HG02938 (cell line): ENCODE data around the gene NCAPD3.

Experiments
- ATAC-seq: cut with Tn5 transposase; IDR thresholded peaks from one replicate; pipeline ENCODE4 v1.9.1; 2021; ENCODE audit warnings: mild to moderate bottlenecking, moderate library complexity; ENCODE audit not compliant: unreplicated experiment

The NCAPD3 gene

GRCh38 chr11:134254433-134255183, 30.8 kb upstream of the NCAPD3 start:
- no peak for ATAC-seq

DNA sequence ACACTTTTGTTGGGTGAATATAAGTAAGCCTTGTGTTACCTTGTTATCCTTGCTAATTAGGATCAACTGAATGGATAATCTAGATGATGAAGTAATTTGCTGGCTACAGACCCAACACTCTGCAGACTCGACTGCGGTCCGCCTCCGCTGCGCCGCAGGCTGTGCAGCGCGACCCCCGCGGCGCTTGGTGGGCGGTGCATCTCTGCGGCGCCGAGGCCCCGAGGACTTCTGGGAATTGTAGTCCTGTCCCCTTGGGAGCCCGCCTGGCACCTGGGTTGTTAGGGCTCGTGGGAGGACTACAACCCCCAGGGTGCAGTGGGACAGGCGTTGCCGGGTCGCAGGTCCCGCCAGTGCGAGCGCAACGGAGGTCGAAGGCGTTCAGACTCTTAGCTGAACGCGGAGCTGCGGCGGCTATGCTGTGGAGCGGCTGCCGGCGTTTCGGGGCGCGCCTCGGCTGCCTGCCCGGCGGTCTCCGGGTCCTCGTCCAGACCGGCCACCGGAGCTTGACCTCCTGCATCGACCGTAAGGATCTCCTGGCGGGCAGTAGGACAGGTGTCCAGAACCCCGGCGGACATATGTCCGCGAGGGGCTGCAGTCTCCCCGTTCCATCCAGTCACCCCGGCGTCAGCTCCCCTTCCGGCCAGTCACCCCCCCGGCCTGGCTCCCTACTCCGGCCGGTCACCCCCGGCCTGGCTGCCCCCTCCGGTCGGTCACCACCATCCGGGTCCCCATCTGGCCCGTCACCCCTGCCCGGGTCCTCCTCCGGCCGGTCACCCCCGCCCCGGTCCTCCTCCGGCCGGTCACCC, 29.6 kb upstream of the NCAPD3 start, which contains the start of the genes ACAD8 and THYN1:
Gene ACAD8, plus strand, starts transcription at position 381 of the 806 bp plus-strand sequence. Its CDS starts 33 bp downstream, at position 414.
Gene THYN1, minus strand, starts transcription at position 165 of the 806 bp plus-strand sequence. CDS start 470 bp downstream, outside the sequence.
- ATAC-seq = peak; percentile 97

DNA sequence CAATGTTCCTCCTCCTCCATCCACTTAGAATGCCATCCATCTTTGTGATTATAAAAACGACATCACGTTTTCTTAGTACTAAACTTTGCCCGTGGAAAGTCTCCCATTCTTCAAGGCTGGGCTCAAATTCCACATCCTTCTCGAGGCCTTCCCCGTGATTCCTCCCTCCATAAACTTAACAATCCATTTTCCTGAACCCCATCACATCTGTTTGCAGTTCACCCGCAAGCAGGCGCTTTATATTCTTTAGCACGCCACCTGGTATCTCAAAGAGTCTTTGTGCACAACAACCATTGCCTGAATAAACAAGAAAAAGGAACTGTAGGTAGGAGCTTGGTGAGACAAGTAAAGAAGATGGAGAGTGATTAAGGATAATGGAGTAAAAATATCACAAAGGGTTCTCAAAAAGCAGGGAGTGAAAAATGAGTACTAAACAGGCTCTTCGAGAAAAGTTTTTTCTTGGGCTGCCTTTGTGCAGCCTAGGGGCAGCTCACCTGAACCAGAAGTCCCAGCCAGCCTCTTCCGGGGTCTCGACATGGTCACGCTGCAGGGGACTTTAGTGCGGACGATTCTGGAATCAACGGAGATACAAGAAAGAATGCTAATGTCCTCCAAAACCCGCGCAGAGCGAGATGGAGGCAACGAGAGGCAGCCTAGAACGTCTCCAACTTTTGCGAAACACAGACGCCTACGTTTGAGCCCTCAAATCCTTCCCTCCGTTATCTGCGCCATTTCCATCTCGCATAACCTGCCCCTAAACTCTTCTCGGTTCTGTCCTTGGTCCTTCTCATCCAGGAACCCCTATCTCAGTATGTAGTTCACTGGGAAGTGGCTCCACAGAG, 28.8 kb upstream of the NCAPD3 start:
- ATAC-seq = peak; percentile 27

GRCh38 chr11:134250675-134251074, 26.9 kb upstream of the NCAPD3 start:
- no peak for ATAC-seq

GRCh38 chr11:134250246-134250645, 26.5 kb upstream of the NCAPD3 start:
- no peak for ATAC-seq

DNA sequence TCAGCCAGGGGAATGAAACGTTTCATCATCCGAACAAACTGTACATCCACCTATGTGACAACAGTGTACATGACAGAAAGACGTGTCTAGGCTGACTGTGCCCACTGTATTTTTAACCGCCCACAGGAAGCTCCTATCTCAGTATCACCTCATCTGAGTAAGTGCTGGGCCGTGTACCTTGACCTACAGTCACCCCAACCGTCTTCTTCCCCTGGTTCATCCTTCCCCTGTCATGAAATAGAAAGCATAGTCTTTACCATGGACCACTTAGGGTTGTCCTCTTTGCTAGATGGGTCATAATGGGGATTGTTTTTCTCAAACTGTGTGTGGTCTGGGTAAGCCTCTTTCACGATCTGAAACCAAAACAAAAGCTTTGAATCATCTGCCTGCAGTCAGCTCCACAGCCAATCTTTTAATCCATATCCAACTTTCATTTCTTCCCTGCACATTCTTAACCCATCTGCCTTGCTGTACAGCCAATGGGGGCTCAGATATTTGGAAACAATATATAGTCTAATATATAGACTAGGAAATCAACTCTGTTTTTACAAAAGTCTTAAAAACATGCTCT, 25.2 kb upstream of the NCAPD3 start:
- ATAC-seq = no peak

DNA sequence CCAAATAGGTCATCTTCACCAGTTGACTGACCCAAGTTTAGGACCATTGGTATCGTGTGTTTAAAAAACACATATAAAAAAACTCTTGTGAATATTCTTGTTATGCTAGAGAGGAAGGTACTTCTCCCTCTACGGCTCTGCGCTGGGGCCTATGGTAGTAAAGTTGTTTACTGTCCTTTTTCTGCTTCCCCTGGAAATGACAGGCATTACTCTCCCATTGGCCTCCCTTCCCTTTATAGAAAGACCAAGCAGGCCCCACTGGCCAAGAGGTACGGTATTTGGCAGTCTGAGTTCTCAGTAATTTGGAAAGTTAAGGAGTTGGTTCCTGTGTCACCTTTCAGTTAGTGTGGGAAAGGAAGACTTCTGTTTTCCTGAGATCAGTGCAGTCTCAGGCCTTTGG, 22.9 kb upstream of the NCAPD3 start:
- ATAC-seq = no peak

DNA sequence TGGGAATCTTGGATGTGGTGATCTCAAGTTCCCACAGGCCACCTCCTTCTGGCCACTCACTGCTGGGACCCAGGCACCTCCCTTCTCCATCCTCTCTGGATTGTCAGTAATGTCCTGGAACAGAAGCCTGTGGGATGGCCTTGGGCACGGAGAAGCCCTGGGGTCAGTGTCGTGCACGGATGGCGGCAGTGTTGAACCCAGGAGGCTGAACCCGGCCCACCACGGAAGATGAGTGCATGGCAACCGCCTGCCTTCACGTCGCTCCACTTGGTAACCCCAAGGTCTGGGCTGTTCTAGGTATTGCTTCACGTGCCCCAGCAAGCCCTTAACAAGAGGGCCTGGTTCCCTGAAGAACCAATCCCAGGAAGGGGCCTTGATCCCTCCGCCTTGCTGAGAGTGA, 22.3 kb upstream of the NCAPD3 start:
- ATAC-seq = no peak

DNA sequence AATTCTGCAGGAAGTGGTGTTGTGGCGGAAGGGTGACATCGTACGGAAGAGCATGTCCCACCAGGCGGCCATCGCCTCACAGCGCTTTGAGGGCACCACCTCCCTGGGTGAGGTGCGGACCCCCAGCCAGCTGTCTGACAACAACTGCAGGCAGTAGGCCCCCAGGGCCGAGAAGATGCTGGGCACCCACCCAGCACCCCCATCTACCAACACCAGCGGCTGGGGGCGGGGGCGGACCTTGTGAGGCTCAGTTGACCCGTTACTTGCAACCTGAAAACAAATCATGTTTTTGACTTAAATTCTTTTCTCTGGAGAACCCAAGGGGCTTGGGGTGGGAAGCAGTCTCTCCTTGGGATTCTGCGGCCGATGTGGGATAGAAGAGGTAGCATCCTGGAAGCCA, 21.7 kb upstream of the NCAPD3 start:
- ATAC-seq = no peak

GRCh38 chr11:134244593-134244992, 20.8 kb upstream of the NCAPD3 start:
- peak; percentile 81 for ATAC-seq

DNA sequence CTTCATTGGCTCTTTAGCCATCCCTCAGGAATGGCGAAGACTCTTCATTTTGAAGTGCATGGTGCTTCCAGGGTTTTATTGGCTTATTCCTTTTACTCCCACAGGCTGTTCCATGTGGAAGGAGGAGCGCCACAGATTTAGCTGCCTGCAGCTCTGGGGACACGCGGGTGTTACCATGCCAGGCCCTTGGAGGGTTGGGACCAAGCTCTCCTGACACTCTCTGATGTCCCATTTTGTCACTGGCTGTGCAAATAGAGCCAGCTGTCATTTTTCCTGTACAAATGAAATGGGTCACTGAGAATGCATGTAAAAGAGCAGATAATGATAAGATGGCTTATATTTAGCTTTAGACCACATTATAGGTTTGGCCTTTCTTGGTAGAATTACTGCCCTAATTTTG, 20.1 kb upstream of the NCAPD3 start:
- ATAC-seq = no peak

GRCh38 chr11:134242376-134242775, 18.6 kb upstream of the NCAPD3 start:
- no peak for ATAC-seq

DNA sequence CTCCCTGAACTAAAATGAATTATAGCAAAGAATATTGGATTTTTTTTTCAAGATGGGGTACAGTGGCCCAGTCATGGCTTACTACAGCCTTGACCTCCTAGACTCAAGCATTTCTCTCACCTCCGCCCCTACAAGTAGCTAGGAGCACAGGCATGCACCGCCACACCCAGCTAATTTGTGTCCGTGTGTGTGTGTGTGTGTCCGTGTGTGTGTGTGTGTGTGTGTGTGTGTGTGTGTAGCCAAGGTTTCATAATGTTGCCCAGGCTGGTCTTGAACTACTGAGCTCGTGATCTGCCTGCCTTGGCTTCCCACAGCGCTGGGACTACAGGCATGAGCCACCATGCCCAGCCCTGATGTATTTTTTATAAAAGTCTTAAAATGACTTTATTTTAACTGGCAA, 16.8 kb upstream of the NCAPD3 start:
- ATAC-seq = no peak

- ATAC-seq = no peak
Measured at GRCh38 chr11:134238956-134239355, 15.2 kb upstream of the NCAPD3 start.

- ATAC-seq = no peak
Measured at GRCh38 chr11:134237557-134237922, 13.8 kb upstream of the NCAPD3 start.

- no peak for ATAC-seq
Measured at GRCh38 chr11:134236834-134237556, 13.2 kb upstream of the NCAPD3 start.

DNA sequence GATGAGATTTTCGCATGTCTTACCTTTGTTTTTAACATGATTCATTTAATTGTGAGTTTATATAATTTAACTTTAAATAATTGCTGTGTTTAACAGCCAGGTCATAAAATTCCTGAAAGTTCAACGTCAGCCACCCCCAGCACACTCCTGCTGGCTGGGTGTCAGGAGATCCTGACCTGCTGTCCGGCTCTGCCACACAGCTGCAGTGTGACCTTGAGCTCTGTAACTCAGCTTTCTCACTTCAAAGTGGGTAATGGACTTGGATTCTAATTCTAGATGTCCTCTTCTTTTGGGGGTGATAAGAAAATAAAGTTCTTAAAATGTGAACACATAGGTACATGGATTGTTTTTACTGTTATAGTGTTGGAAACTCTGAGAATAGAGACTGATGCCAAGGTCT, 11.6 kb upstream of the NCAPD3 start:
- no peak for ATAC-seq

GRCh38 chr11:134233729-134234179, 10.0 kb upstream of the NCAPD3 start:
- no peak for ATAC-seq

DNA sequence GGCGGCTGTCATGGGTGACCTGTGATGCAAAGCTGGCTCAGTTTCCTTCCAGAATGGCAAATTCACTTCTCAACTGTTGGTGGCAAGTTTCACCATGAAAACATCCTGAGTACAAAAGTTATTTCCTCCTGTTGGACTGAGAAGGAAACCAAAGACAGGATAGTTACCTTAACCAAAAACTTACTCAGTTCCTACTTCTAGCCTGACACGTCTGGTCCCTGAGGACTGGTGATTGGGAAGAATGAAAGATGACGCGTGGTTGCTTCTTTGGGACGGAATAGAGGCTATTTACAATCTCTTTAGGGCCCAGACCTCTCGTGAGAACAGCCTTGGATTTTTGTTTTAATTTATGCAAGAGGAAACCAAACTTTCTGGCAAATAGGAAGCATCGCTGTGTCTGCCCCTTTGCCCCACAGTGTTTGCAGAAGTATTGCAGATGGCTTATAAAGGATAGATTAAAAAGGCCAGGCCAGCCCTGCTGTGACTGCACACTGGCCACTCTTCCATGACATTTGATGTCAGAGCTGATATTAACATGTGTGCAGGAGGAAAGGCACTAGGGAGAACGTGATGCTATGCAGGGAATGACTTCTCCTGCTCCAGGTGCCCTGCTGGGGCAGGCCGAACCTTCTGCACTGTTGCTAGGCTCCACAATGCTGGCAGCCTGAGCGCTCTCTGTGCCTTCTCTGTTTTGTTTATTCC, 8.3 kb upstream of the NCAPD3 start:
- no peak for ATAC-seq
